GM19240 (cell line): Measurements from ENCODE around the gene CCDC167.

Experiments
- DNase-seq: peaks from one replicate; pipeline ENCODE4 v3.0.0; 2011; ENCODE audit warnings: low spot score; ENCODE audit not compliant: insufficient read length

CCDC167 gene

GRCh38 chr6:37530297-37530696, 30.6 kb upstream of the CCDC167 start:
- DNase-seq, result no peak

- DNase-seq, result no peak
These were observed 28.8 kb upstream of the CCDC167 start for GRCh38 chr6:37528541-37528940.

GRCh38 chr6:37525460-37526357, 26.0 kb upstream of the CCDC167 start:
- peak; percentile 20 for DNase-seq

GRCh38 chr6:37524970-37525318, 25.3 kb upstream of the CCDC167 start:
- no peak for DNase-seq

- no peak for DNase-seq
These were observed 24.6 kb upstream of the CCDC167 start for GRCh38 chr6:37524025-37524969.

- DNase-seq, result no peak
These were observed 23.7 kb upstream of the CCDC167 start for GRCh38 chr6:37523412-37523811.

GRCh38 chr6:37522836-37523235, 23.1 kb upstream of the CCDC167 start:
- no peak for DNase-seq

- no peak for DNase-seq
These were observed 22.0 kb upstream of the CCDC167 start for GRCh38 chr6:37521674-37522073.

GRCh38 chr6:37520926-37521325, 21.2 kb upstream of the CCDC167 start:
- DNase-seq, result no peak

GRCh38 chr6:37519461-37519860, 19.8 kb upstream of the CCDC167 start:
- no peak for DNase-seq

- DNase-seq, result no peak
These were observed 18.4 kb upstream of the CCDC167 start for GRCh38 chr6:37518116-37518515.

- no peak for DNase-seq
These were observed 17.7 kb upstream of the CCDC167 start for GRCh38 chr6:37517411-37517812.

GRCh38 chr6:37516920-37517405, 17.3 kb upstream of the CCDC167 start:
- no peak for DNase-seq

GRCh38 chr6:37516076-37516919, 16.6 kb upstream of the CCDC167 start:
- DNase-seq, result peak; percentile 71

- no peak for DNase-seq
These were observed 16.0 kb upstream of the CCDC167 start for GRCh38 chr6:37515712-37516075.

- no peak for DNase-seq
These were observed 15.1 kb upstream of the CCDC167 start for GRCh38 chr6:37514837-37515236.

- no peak for DNase-seq
These were observed 14.7 kb upstream of the CCDC167 start for GRCh38 chr6:37514321-37514771.

- DNase-seq, result no peak
These were observed 13.9 kb upstream of the CCDC167 start for GRCh38 chr6:37513576-37513975.

- DNase-seq, result no peak
These were observed 13.5 kb upstream of the CCDC167 start for GRCh38 chr6:37513155-37513554.

GRCh38 chr6:37512400-37513011, 12.8 kb upstream of the CCDC167 start:
- DNase-seq, result no peak
